Breast epithelium (tissue), 4 donors: Measurements from ENCODE around the gene CSMD2. TPM values are rescaled to one million over a fixed set of nuclear protein-coding genes. Genes with fewer than 3 reads are reported as not detected.

Experiments
- DNase-seq, 2 donors: peaks; one replicate each; pipeline ENCODE4 v3.0.0-alpha.2; 2019; ENCODE audit warnings: low spot score in 2 of 2
- H3K27ac ChIP-seq, 2 donors: fragments of 200-600 bp; sonication (generic) in 1 of 2; one replicate each; pipeline ENCODE4 v1.5.1; 2016 to 2019; ENCODE audit warnings: mild to moderate bottlenecking in 1 of 2
- H3K27me3 ChIP-seq, 2 donors: fragments of 200-600 bp; sonication (generic) in 1 of 2; one replicate each; pipeline versions ENCODE4 v1.5.1 to v1.6.0; 2017 to 2019; ENCODE audit warnings: control low read depth in 1 of 2, mild to moderate bottlenecking in 1 of 2
- H3K36me3 ChIP-seq: fragments of 200-600 bp; one replicate; pipeline ENCODE4 v1.5.1; 2019
- H3K4me1 ChIP-seq, 2 donors: fragments of 200-600 bp; sonication (generic); one replicate each; pipeline ENCODE4 v1.5.1; 2016 to 2019; ENCODE audit warnings: control low read depth in 1 of 2
- H3K4me3 ChIP-seq, 3 donors: fragments of 200-600 bp; sonication (generic); 1 replicate in 2 of 3; 2 replicates in 1 of 3; pipeline ENCODE4 v1.5.1; 2016 to 2019; ENCODE audit warnings: mild to moderate bottlenecking in 3 of 3, moderate library complexity in 2 of 3
- H3K9me3 ChIP-seq, 2 donors: fragments of 200-600 bp; sonication (generic) in 1 of 2; one replicate each; pipeline ENCODE4 v1.5.1; 2016 to 2019; ENCODE audit warnings: control low read depth in 1 of 2
- CTCF ChIP-seq, 3 donors: fragments of 450-650 bp; IDR thresholded peaks; one replicate each; pipeline ENCODE4 v1.5.1; 2016 to 2017; ENCODE audit warnings: antibody characterized with exemption in 3 of 3, mild to moderate bottlenecking in 3 of 3, moderate library complexity in 3 of 3
- POLR2A ChIP-seq: fragments of 450-650 bp; IDR thresholded peaks from one replicate; pipeline ENCODE4 v1.6.1; 2016; ENCODE audit warnings: antibody characterized with exemption, mild to moderate bottlenecking, moderate library complexity
- POLR2AphosphoS5 ChIP-seq, 3 donors: sonication (generic); formaldehyde crosslinking; IDR thresholded peaks; one replicate each; pipeline ENCODE4 v1.6.1; 2017; ENCODE audit warnings: antibody characterized with exemption in 3 of 3
- intact Hi-C: fragments of 100-400 bp; cut with DNase I; formaldehyde crosslinking; loops from one replicate; pipeline ENCODE4 v1.15.1; 2023; ENCODE audit warnings: low total_unique reads
- total RNA-seq, 3 donors: library from RNA; depleted of rRNA; stranded (reverse); fragments of >200 nt; gene quantifications; one replicate each; pipeline ENCODE4 v1.1.0, GENCODE V29; 2016

The CSMD2 gene
- total RNA-seq, 3 donors from 2014 or later: 0.33 to 2.6 (median 0.44) TPM

DNA sequence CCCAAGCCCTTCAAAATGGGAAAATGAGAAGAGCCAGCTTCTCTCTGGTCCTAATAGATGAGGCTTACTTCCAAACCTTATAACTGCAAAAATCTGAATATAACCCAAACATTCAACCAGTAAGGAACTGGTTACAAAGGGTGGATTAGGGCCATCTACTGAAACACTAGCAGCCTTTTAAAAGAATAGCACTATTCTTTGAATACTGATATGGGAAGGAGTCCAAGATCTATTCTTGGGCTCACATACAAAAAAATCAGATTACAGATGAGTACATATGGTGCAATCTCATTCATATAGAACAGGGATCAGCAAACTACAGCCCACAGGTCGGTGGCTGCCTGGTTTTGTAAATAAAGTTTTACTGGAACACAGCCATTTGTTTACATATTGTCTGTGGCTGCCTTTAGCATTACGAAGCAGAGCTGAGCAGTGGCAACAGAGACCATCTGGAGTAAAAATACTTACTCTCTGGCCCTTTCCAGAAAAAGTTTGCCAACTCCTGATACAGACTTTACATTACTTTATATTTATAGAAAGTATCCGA is 524.8 kb downstream of the CSMD2 start:
- TF ChIP-seq POLR2A (no peak), CTCF (IDR thresholded peaks at IDR 0.05) (no peak), POLR2AphosphoS5 (IDR thresholded peaks at IDR 0.05) (no peak)
- H3K4me3 ChIP-seq: no peak overlapping the region
- H3K27me3 ChIP-seq: no peaks in the 10 kb centered on the region
- H3K9me3 ChIP-seq: no peaks in the 10 kb centered on the region
- H3K4me1 ChIP-seq: no peaks in the 10 kb centered on the region
- no peak for DNase-seq
- H3K36me3 ChIP-seq: no peaks in the 10 kb centered on the region
- no peak overlapping the region for H3K27ac ChIP-seq
- intact Hi-C loops: no loop called here

DNA sequence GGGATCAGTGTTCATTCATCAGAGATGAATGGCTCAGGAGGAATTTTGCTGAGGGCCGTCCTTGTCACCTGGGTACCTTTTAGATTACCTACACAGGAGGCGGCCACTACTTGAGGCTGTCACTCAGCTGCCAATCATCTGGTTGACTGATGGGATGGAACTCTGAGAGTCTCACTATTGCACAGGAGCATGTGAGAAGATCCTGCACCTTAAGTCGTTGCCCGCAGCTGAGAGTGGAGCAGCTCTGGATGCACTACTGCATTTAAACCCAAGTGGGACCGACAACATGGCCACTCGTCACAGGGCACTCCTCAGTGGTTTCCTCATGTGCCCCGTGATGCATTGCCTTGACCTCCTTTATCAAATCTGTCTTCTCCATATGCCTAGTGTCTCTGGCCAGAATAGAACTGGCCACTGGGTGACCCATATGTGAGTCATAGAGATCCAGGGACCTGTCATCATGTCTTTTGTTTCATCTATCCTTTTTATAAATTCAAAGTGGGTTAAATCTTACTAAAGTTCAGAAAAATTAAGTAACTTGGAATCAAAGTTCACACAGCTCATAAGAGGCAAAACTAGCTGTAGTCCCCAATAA is 527.1 kb downstream of the CSMD2 start:
- Histone ChIP-seq H3K27me3 (peaks cover 0 to 4% of the 10 kb centered on the region in 2 donors), H3K27ac (no peak overlapping the region), H3K9me3 (no peaks in the 10 kb centered on the region), H3K36me3 (no peaks in the 10 kb centered on the region), H3K4me1 (no peaks in the 10 kb centered on the region), H3K4me3 (no peak overlapping the region)
- TF ChIP-seq CTCF (IDR thresholded peaks at IDR 0.05) (no peak), POLR2AphosphoS5 (IDR thresholded peaks at IDR 0.05) (no peak)
- no peak for DNase-seq
- intact Hi-C loops: no loop called here

- Histone ChIP-seq H3K27me3 (peaks cover 0 to 4% of the 10 kb centered on the region in 2 donors), H3K9me3 (no peaks in the 10 kb centered on the region), H3K36me3 (no peaks in the 10 kb centered on the region), H3K27ac (no peak overlapping the region), H3K4me3 (no peak overlapping the region), H3K4me1 (no peaks in the 10 kb centered on the region)
- TF ChIP-seq POLR2AphosphoS5 (IDR thresholded peaks at IDR 0.05) (no peak), CTCF (IDR thresholded peaks at IDR 0.05) (no peak), POLR2A (no peak)
- intact Hi-C loops: no loop called here
- no peak for DNase-seq
Observed at GRCh38 chr1:33636209-33636608, 528.8 kb downstream of the CSMD2 start.

DNA sequence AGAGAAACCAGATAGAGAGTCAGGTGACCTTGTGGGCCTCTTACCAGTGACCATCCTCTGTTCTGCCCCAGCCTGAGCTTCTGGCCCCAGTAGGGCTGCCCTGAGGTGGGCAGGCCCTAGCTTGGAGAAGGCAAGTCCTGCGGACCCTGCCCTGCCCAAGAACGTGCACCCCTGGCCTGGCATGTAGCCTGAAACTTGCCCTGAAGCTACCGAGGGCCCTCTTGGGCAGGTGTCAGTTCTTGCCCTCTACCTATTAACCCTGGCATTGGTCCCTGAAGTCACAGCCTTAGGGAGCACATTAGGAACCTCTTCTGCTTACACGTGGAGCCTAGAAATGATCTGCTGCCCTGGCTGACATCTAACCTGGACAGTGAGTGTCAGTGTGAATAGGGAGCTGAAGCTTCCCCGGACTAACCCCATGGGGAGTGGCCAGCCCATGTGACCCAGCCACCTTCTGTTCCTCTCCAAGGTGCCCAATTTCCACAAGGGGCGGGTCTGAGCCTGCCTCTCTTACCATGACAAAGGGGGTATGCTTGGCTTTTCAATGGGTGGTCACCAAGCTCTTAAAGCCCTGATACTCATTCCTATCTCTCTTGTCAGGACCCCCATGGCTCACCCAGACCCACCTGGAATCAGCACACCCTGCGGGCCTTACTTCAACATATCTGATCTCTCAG is 529.6 kb downstream of the CSMD2 start:
- Histone ChIP-seq H3K4me1 (no peaks in the 10 kb centered on the region), H3K4me3 (no peak overlapping the region), H3K36me3 (no peaks in the 10 kb centered on the region), H3K27me3 (peaks cover 0 to 4% of the 10 kb centered on the region in 2 donors), H3K9me3 (no peaks in the 10 kb centered on the region), H3K27ac (no peak overlapping the region)
- DNase-seq: no peak
- TF ChIP-seq POLR2A: no peak
- no peak for TF ChIP-seq POLR2AphosphoS5 (IDR thresholded peaks at IDR 0.05)
- no peak for TF ChIP-seq CTCF (IDR thresholded peaks at IDR 0.05)
- intact Hi-C loops: no loop called here

GRCh38 chr1:33634806-33635205 is 530.2 kb downstream of the CSMD2 start:
- no peak for DNase-seq
- intact Hi-C loops: no loop called here
- Histone ChIP-seq H3K36me3 (no peaks in the 10 kb centered on the region), H3K27ac (no peak overlapping the region), H3K9me3 (no peaks in the 10 kb centered on the region), H3K4me3 (no peak overlapping the region), H3K27me3 (peaks cover 0 to 4% of the 10 kb centered on the region in 2 donors), H3K4me1 (no peaks in the 10 kb centered on the region)
- TF ChIP-seq POLR2A (no peak), POLR2AphosphoS5 (IDR thresholded peaks at IDR 0.05) (no peak), CTCF (IDR thresholded peaks at IDR 0.05) (peak in 2 of 3 donors; percentile 46 to 51)
